ENCODE results near the gene MAP2K5. TPM values are rescaled to one million over a fixed set of nuclear protein-coding genes. Genes with fewer than 3 reads are reported as not detected.

MAP2K5 gene
- total and polyA plus RNA-seq, 10 of the 15 experiments (the other 5 are each of a cell fraction or from before 2014, with no cell fraction given) = 1.3 to 19.4 (median 9.6) TPM

DNA sequence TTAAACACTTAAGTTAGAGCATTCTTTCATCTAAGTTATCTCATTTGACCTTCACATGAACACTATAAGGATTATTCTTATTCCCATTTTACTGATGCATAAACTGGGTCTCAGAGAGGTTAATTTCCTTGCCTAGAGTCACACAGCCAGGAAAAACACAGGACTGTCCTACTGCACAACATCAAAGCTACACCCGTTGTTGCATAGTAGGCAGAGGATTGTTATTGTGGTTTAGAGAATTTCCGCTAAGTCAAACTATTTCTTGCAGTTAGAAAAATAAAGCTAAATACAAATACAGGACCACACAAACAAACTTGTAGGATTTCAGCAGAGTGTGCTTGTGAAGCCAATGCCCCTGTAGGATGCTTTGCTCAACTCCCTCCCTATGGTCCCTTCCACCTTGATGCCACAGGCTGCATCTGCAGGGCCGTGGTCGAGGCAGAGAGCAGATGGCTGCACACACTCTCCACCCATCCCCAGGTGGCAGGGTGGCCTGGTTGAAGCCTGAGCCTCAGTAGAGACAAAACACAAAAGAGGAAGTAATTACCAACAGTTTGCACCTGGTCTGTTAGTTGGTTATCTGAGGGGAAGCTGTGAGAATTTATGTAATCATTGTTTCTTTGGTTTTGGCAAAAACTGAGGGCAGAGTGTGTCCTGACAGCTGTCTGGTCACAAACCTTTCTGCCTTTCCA, 241.7 kb downstream of the MAP2K5 start (continued):
- TF ChIP-seq, protein P1, sequence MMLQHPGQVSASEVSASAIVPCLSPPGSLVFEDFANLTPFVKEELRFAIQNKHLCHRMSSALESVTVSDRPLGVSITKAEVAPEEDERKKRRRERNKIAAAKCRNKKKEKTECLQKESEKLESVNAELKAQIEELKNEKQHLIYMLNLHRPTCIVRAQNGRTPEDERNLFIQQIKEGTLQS (IDR thresholded peaks at IDR 0.05; ENCODE audit: borderline replicate concordance, extremely low read depth, low read depth, low read length) = no peak
- TF ChIP-seq CBX5 (IDR thresholded peaks at IDR 0.05; ENCODE audit: low read depth) (no peak), CREM (IDR thresholded peaks at IDR 0.05; ENCODE audit: low read depth) (no peak), TCF12 (IDR thresholded peaks at IDR 0.05; ENCODE audit: low read depth, low read length) (peak; percentile 97), NFYB (IDR thresholded peaks at IDR 0.05; ENCODE audit: insufficient read depth, low read depth, low read length) (no peak), SUZ12 (IDR thresholded peaks at IDR 0.05; ENCODE audit: unreplicated experiment) (no peak), GABPA (IDR thresholded peaks at IDR 0.05; ENCODE audit: low read depth) (no peak), NFIC (IDR thresholded peaks at IDR 0.05; ENCODE audit: low read depth, low read length) (peak; percentile 55; the same call in 1 of the 2 replicates), TCF3 (IDR thresholded peaks at IDR 0.05; ENCODE audit: borderline replicate concordance, insufficient read depth, low read depth, low read length) (peak; percentile 95), KAT2A (conservative IDR thresholded peaks at IDR 0.05; ENCODE audit: control insufficient read depth, low read depth, low read length) (no peak), POLR2AphosphoS5 (IDR thresholded peaks at IDR 0.05; ENCODE audit: low read length) (no peak), CHD2 (IDR thresholded peaks at IDR 0.05; ENCODE audit: borderline replicate concordance, low read depth, low read length) (0 out of 2 replicates have a peak, but pooled peaks have one; percentile 50), EGR1 (IDR thresholded peaks at IDR 0.05; ENCODE audit: borderline replicate concordance in 1 of 2, low read depth in 2 of 2, low read length in 2 of 2) (no peak), YBX1 (IDR thresholded peaks at IDR 0.05) (no peak), LARP7 (IDR thresholded peaks at IDR 0.05) (no peak), DPF2 (IDR thresholded peaks at IDR 0.05) (peak; percentile 94), ASH2L (IDR thresholded peaks at IDR 0.05; ENCODE audit: borderline replicate concordance, low read depth) (no peak)
- TF ChIP-seq, protein P2, sequence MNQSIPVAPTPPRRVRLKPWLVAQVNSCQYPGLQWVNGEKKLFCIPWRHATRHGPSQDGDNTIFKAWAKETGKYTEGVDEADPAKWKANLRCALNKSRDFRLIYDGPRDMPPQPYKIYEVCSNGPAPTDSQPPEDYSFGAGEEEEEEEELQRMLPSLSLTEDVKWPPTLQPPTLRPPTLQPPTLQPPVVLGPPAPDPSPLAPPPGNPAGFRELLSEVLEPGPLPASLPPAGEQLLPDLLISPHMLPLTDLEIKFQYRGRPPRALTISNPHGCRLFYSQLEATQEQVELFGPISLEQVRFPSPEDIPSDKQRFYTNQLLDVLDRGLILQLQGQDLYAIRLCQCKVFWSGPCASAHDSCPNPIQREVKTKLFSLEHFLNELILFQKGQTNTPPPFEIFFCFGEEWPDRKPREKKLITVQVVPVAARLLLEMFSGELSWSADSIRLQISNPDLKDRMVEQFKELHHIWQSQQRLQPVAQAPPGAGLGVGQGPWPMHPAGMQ (IDR thresholded peaks at IDR 0.05; ENCODE audit: borderline replicate concordance) = no peak
- TF ChIP-seq, protein P3, sequence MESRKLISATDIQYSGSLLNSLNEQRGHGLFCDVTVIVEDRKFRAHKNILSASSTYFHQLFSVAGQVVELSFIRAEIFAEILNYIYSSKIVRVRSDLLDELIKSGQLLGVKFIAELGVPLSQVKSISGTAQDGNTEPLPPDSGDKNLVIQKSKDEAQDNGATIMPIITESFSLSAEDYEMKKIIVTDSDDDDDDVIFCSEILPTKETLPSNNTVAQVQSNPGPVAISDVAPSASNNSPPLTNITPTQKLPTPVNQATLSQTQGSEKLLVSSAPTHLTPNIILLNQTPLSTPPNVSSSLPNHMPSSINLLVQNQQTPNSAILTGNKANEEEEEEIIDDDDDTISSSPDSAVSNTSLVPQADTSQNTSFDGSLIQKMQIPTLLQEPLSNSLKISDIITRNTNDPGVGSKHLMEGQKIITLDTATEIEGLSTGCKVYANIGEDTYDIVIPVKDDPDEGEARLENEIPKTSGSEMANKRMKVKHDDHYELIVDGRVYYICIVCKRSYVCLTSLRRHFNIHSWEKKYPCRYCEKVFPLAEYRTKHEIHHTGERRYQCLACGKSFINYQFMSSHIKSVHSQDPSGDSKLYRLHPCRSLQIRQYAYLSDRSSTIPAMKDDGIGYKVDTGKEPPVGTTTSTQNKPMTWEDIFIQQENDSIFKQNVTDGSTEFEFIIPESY (IDR thresholded peaks at IDR 0.05) = no peak
- TF ChIP-seq, protein P4, sequence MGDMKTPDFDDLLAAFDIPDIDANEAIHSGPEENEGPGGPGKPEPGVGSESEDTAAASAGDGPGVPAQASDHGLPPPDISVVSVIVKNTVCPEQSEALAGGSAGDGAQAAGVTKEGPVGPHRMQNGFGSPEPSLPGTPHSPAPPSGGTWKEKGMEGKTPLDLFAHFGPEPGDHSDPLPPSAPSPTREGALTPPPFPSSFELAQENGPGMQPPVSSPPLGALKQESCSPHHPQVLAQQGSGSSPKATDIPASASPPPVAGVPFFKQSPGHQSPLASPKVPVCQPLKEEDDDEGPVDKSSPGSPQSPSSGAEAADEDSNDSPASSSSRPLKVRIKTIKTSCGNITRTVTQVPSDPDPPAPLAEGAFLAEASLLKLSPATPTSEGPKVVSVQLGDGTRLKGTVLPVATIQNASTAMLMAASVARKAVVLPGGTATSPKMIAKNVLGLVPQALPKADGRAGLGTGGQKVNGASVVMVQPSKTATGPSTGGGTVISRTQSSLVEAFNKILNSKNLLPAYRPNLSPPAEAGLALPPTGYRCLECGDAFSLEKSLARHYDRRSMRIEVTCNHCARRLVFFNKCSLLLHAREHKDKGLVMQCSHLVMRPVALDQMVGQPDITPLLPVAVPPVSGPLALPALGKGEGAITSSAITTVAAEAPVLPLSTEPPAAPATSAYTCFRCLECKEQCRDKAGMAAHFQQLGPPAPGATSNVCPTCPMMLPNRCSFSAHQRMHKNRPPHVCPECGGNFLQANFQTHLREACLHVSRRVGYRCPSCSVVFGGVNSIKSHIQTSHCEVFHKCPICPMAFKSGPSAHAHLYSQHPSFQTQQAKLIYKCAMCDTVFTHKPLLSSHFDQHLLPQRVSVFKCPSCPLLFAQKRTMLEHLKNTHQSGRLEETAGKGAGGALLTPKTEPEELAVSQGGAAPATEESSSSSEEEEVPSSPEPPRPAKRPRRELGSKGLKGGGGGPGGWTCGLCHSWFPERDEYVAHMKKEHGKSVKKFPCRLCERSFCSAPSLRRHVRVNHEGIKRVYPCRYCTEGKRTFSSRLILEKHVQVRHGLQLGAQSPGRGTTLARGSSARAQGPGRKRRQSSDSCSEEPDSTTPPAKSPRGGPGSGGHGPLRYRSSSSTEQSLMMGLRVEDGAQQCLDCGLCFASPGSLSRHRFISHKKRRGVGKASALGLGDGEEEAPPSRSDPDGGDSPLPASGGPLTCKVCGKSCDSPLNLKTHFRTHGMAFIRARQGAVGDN (IDR thresholded peaks at IDR 0.05) = peak; percentile 65
- TF ChIP-seq, protein P5, sequence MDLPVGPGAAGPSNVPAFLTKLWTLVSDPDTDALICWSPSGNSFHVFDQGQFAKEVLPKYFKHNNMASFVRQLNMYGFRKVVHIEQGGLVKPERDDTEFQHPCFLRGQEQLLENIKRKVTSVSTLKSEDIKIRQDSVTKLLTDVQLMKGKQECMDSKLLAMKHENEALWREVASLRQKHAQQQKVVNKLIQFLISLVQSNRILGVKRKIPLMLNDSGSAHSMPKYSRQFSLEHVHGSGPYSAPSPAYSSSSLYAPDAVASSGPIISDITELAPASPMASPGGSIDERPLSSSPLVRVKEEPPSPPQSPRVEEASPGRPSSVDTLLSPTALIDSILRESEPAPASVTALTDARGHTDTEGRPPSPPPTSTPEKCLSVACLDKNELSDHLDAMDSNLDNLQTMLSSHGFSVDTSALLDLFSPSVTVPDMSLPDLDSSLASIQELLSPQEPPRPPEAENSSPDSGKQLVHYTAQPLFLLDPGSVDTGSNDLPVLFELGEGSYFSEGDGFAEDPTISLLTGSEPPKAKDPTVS (IDR thresholded peaks at IDR 0.05; ENCODE audit: low read depth, low read length) = no peak

Measured in GM12878 (cell line).